Measurements from ENCODE around the gene PCDHGA7. TPM values are rescaled to one million over a fixed set of nuclear protein-coding genes. Genes with fewer than 3 reads are reported as not detected.

PCDHGA7 gene
- total RNA-seq, 1 experiment from 2014 or later: 0.83 TPM

DNA sequence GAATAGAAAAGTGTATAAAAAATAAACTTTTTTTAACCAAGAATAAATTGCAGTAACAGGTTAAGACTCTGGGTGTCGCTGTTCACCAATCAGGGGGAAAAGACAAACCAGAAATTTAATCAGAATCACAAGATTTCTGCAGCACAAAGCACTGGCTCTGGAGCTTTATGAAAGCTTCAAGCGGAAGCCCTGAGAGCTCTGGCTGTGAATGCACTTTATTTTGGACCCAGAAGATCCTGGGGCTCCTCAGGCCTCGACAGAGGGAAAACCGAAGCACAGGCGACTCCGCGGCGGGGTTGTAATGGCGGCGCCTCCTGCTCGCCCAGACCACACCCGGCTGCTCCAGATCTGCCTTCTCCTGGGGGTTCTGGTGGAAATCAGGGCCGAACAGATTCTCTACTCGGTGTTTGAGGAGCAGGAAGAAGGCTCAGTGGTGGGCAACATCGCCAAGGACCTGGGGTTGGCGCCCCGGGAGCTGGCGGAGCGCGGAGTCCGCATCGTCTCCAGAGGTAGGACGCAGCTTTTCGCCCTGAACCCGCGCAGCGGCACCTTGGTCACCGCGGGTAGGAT is 27.6 kb upstream of the PCDHGA7 start, which contains the start of gene PCDHGA4:
PCDHGA4 (plus strand) TSS at position 122 of the 570 bp plus-strand sequence; CDS start at position 209, 87 bp downstream.
- Histone ChIP-seq H4K20me1 (ENCODE audit: control insufficient read depth, insufficient read depth, insufficient read length) (no peaks in the 10 kb centered on the region), H2BK20ac (ENCODE audit: low read depth, low read length, poor library complexity, severe bottlenecking) (no peak within 1 kb of the TSS), H3K23me2 (ENCODE audit: insufficient read length, low read depth, low read length, poor library complexity, severe bottlenecking) (peaks cover 3% of the 10 kb centered on the region), H2BK120ac (ENCODE audit: low read depth, low read length, poor library complexity, severe bottlenecking) (no peak within 1 kb of the TSS), H4K8ac (replicated peaks; ENCODE audit: insufficient read length, low read depth, low read length) (no peak within 1 kb of the TSS), H3K18ac (ENCODE audit: insufficient read length, low read depth, low read length) (no peak within 1 kb of the TSS), H3K23ac (ENCODE audit: insufficient read length, low read depth, low read length) (no peak within 1 kb of the TSS), H2BK12ac (ENCODE audit: insufficient read length, low read depth, low read length) (no peak within 1 kb of the TSS), H2AK5ac (ENCODE audit: insufficient read length, low read length) (no peak within 1 kb of the TSS), H3T11ph (ENCODE audit: low read length) (no peak within 1 kb of the TSS), H3K79me2 (ENCODE audit: insufficient read depth, low read length) (no peaks in the 10 kb centered on the region), H2BK5ac (ENCODE audit: insufficient read length, low read length) (no peak within 1 kb of the TSS), H3K9me3 (ENCODE audit: control insufficient read depth, low read depth, low read length) (peaks cover 33% of the 10 kb centered on the region), H2AFZ (ENCODE audit: low read length) (no peak within 1 kb of the TSS), H3K56ac (ENCODE audit: insufficient read length, low read depth, low read length) (no peak within 1 kb of the TSS), H4K5ac (ENCODE audit: insufficient read length, low read depth, low read length) (no peak within 1 kb of the TSS), H3K27me3 (ENCODE audit: insufficient read depth, low read length) (no peaks in the 10 kb centered on the region), H3K14ac (ENCODE audit: insufficient read depth, low read length) (no peak within 1 kb of the TSS), H3K4ac (ENCODE audit: low read depth, low read length) (no peak within 1 kb of the TSS), H3K27ac (ENCODE audit: insufficient read length, low read depth, low read length) (no peak within 1 kb of the TSS), H2BK15ac (ENCODE audit: low read depth, low read length) (no peak within 1 kb of the TSS), H3K79me1 (ENCODE audit: insufficient read depth, low read depth, low read length, poor library complexity, severe bottlenecking) (no peaks in the 10 kb centered on the region), H3K4me1 (ENCODE audit: insufficient read depth, low read length) (no peaks in the 10 kb centered on the region), H3K4me2 (ENCODE audit: insufficient read depth, insufficient read length, low read length) (no peak within 1 kb of the TSS), H3K9ac (ENCODE audit: extremely low read depth, insufficient read length, low read length) (no peak within 1 kb of the TSS), H4K91ac (ENCODE audit: insufficient read length, low read depth, low read length) (no peak within 1 kb of the TSS)
- no peak within 1 kb of the TSS for H3K27ac Mint-ChIP-seq
- WGBS (ENCODE audit: extremely low coverage, insufficient read length, low lambda C conversion rate): no CpG with 5 or more reads among the region's 29 CpGs
- TF ChIP-seq, protein P1, sequence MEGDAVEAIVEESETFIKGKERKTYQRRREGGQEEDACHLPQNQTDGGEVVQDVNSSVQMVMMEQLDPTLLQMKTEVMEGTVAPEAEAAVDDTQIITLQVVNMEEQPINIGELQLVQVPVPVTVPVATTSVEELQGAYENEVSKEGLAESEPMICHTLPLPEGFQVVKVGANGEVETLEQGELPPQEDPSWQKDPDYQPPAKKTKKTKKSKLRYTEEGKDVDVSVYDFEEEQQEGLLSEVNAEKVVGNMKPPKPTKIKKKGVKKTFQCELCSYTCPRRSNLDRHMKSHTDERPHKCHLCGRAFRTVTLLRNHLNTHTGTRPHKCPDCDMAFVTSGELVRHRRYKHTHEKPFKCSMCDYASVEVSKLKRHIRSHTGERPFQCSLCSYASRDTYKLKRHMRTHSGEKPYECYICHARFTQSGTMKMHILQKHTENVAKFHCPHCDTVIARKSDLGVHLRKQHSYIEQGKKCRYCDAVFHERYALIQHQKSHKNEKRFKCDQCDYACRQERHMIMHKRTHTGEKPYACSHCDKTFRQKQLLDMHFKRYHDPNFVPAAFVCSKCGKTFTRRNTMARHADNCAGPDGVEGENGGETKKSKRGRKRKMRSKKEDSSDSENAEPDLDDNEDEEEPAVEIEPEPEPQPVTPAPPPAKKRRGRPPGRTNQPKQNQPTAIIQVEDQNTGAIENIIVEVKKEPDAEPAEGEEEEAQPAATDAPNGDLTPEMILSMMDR (conservative IDR thresholded peaks at IDR 0.05): peak; percentile 64
- H3K36me3 Mint-ChIP-seq (ENCODE audit: insufficient read depth in 1 of 3, low read depth in 3 of 3): peaks cover 18 to 68% (median 50%) of the 10 kb centered on the region in 3 experiments
- no peak within 1 kb of the TSS for H3K4me3 Mint-ChIP-seq
- peaks cover 7% of the 10 kb centered on the region in 2 experiments for H3K4me1 Mint-ChIP-seq
- no peak for DNase-seq
- peaks cover 2% of the 10 kb centered on the region for H3K27me3 Mint-ChIP-seq (ENCODE audit: low read depth)
- peaks cover 60 to 62% of the 10 kb centered on the region in 2 experiments for H3K9me3 Mint-ChIP-seq
